Liver (tissue), 9 donors: ENCODE results near the gene CD96. TPM values are rescaled to one million over a fixed set of nuclear protein-coding genes. Genes with fewer than 3 reads are reported as not detected.

Experiments used
- DNase-seq: peaks from one replicate; pipeline ENCODE4 v3.0.0-alpha.2; 2017; ENCODE audit warnings: low spot score
- H3K27ac ChIP-seq, 2 donors: one replicate each; pipeline ENCODE4 v1.7.0; 2013; ENCODE audit warnings: inconsistent platforms in 2 of 2, low read length in 2 of 2, control low read depth in 1 of 2, low read depth in 1 of 2, mild to moderate bottlenecking in 1 of 2
- H3K27me3 ChIP-seq, 4 donors: one replicate each; pipeline versions ENCODE4 v1.6.1 to v1.7.0; 2013; ENCODE audit warnings: low read length in 3 of 4, inconsistent platforms in 1 of 4, mild to moderate bottlenecking in 1 of 4, moderate library complexity in 1 of 4; ENCODE audit not compliant: control insufficient read depth in 4 of 4, insufficient read depth in 4 of 4
- H3K36me3 ChIP-seq, 4 donors: one replicate each; pipeline versions ENCODE4 v1.6.1 to v1.7.0; 2013; ENCODE audit warnings: low read length in 3 of 4, mild to moderate bottlenecking in 3 of 4, low read depth in 1 of 4, moderate library complexity in 1 of 4; ENCODE audit not compliant: control insufficient read depth in 4 of 4, insufficient read depth in 3 of 4
- H3K4me1 ChIP-seq, 4 donors: one replicate each; pipeline versions ENCODE4 v1.6.1 to v1.7.0; 2013; ENCODE audit warnings: low read length in 3 of 4, mild to moderate bottlenecking in 3 of 4, moderate library complexity in 1 of 4; ENCODE audit not compliant: control insufficient read depth in 4 of 4, insufficient read depth in 4 of 4
- H3K4me3 ChIP-seq, 3 donors: one replicate each; pipeline versions ENCODE4 v1.6.1 to v1.7.0; 2013; ENCODE audit warnings: low read length in 3 of 3, control low read depth in 1 of 3, low read depth in 1 of 3, mild to moderate bottlenecking in 1 of 3
- H3K9ac ChIP-seq, 2 donors: one replicate each; pipeline ENCODE4 v1.7.0; 2013; ENCODE audit warnings: low read length in 2 of 2, mild to moderate bottlenecking in 2 of 2, moderate library complexity in 2 of 2, control low read depth in 1 of 2, low read depth in 1 of 2
- H3K9me3 ChIP-seq, 4 donors: one replicate each; pipeline versions ENCODE4 v1.6.1 to v1.7.0; 2013; ENCODE audit warnings: low read length in 3 of 4; ENCODE audit not compliant: control insufficient read depth in 4 of 4
- EGR1 ChIP-seq, 2 donors: IDR thresholded peaks; 2 replicates each; pipeline ENCODE4 v1.6.1; 2016 to 2018; ENCODE audit warnings: antibody characterized with exemption in 2 of 2, low read depth in 2 of 2
- FOXA1 ChIP-seq: IDR thresholded peaks from 2 replicates; pipeline ENCODE4 v1.6.1; 2016; ENCODE audit warnings: antibody characterized with exemption
- FOXA2 ChIP-seq: IDR thresholded peaks from 2 replicates; pipeline ENCODE4 v1.6.1; 2016; ENCODE audit warnings: antibody characterized with exemption
- HNF4A ChIP-seq, 2 donors: conservative IDR thresholded peaks; 2 replicates each; pipeline ENCODE4 v1.6.1; 2016; ENCODE audit warnings: antibody characterized with exemption in 2 of 2, mild to moderate bottlenecking in 2 of 2
- HNF4G ChIP-seq: IDR thresholded peaks from 2 replicates; pipeline ENCODE4 v1.6.1; 2016; ENCODE audit warnings: antibody characterized with exemption
- JUND ChIP-seq, 2 donors: IDR thresholded peaks; 2 replicates each; pipeline ENCODE4 v1.6.1; 2016; ENCODE audit warnings: antibody characterized with exemption in 2 of 2
- NR2F2 ChIP-seq: IDR thresholded peaks from 2 replicates; pipeline ENCODE4 v1.6.1; 2016; ENCODE audit warnings: antibody characterized with exemption
- RAD21 ChIP-seq, 2 donors: IDR thresholded peaks; 2 replicates each; pipeline ENCODE4 v1.6.1; 2016; ENCODE audit warnings: antibody characterized with exemption in 2 of 2, mild to moderate bottlenecking in 2 of 2
- RXRA ChIP-seq, 2 donors: IDR thresholded peaks; 2 replicates each; pipeline ENCODE4 v1.6.1; 2017 to 2018; ENCODE audit warnings: antibody characterized with exemption in 2 of 2, mild to moderate bottlenecking in 1 of 2
- SP1 ChIP-seq: IDR thresholded peaks from 2 replicates; pipeline ENCODE4 v1.6.1; 2018; ENCODE audit warnings: antibody characterized with exemption, mild to moderate bottlenecking
- TAF1 ChIP-seq: conservative IDR thresholded peaks from 2 replicates; pipeline ENCODE4 v1.6.1; 2016; ENCODE audit warnings: antibody characterized with exemption, mild to moderate bottlenecking
- YY1 ChIP-seq: IDR thresholded peaks from 2 replicates; pipeline ENCODE4 v1.6.1; 2016; ENCODE audit warnings: antibody characterized with exemption, mild to moderate bottlenecking
- WGBS: extraction: QIAGEN DNeasy Blood & Tissue Kit; methylation state at CpG from one replicate; pipeline ENCODE4 v1.1.7; 2013; 5-methylcytosine and 5-hydroxymethylcytosine counted together
- polyA plus RNA-seq, 2 donors: library from polyadenylated mRNA; stranded (reverse) in 1 of 2; unstranded in 1 of 2; fragments of 200-250 nt in 1 of 2; fragments of >200 nt in 1 of 2; fragmentation: Nextera tagmentation in 1 of 2; extraction: Ambion mirVana in 1 of 2; gene quantifications; one replicate each; pipeline versions ENCODE4 v1.2.1 to v1.2.3, GENCODE V29; 2013 to 2015
- total RNA-seq, 2 donors: library from RNA; depleted of rRNA; stranded (reverse); fragments of >200 nt; gene quantifications; one replicate each; pipeline ENCODE4 v1.2.3, GENCODE V29; 2014
- TF ChIP-seq, protein P1 (sequence below): IDR thresholded peaks from 2 replicates; pipeline ENCODE4 v1.6.1; 2016; ENCODE audit warnings: antibody characterized with exemption, mild to moderate bottlenecking
- TF ChIP-seq, protein P2 (sequence below): fragments of 150-350 bp; IDR thresholded peaks from 2 replicates; pipeline ENCODE4 v1.5.1; 2017; ENCODE audit warnings: improper control_type of control experiment, low read depth, low read length; ENCODE audit not compliant: missing input control
- TF ChIP-seq, protein P3 (sequence below): IDR thresholded peaks from 2 replicates; pipeline ENCODE4 v1.6.1; 2016; ENCODE audit warnings: antibody characterized with exemption
- TF ChIP-seq, protein P4 (sequence below): IDR thresholded peaks from 2 replicates; pipeline ENCODE4 v1.6.1; 2016; ENCODE audit warnings: antibody characterized with exemption
- donor health status: healthy.
- donor health status: healthy.
- donor health status: healthy.
- donor health status: healthy.
- donor health status: healthy.

Gene CD96
- total and polyA plus RNA-seq, 4 donors, result 0.46 to 2.7 (median 0.92) TPM

DNA sequence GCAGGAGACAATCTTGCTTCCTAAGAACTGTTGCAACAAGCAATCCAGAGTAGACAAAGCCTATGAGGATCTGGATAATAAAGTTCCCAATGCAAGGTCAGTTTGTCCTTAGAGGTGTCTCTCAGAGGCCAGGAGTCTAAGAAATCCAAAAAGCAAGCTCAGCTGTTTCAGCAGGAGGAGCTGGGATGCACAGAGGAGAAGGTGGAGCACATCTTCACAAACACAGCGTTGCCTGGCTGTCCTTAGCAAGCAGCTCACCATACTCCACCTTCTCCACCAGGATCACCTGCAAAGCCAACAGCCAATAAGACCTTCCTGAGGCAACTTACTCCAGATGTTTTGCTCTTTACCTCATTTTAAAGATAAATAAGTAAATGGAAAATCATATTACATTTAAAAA is 52.8 kb downstream of the CD96 start:
- H3K27me3 ChIP-seq, result no peaks in the 10 kb centered on the region
- no peaks in the 10 kb centered on the region for H3K36me3 ChIP-seq
- no peaks in the 10 kb centered on the region for H3K9me3 ChIP-seq
- WGBS, result 0% methylated on average over 1 of the region's 1 CpG
- no peak overlapping the region for H3K9ac ChIP-seq
- no peak for DNase-seq
- H3K27ac ChIP-seq, result no peak overlapping the region
- TF ChIP-seq NR2F2, result no peak
- no peak for TF ChIP-seq YY1
- no peak for TF ChIP-seq TAF1
- no peak for TF ChIP-seq JUND (IDR thresholded peaks at IDR 0.05)
- no peak for TF ChIP-seq FOXA2
- TF ChIP-seq RAD21 (IDR thresholded peaks at IDR 0.05), result no peak
- TF ChIP-seq, protein P1, sequence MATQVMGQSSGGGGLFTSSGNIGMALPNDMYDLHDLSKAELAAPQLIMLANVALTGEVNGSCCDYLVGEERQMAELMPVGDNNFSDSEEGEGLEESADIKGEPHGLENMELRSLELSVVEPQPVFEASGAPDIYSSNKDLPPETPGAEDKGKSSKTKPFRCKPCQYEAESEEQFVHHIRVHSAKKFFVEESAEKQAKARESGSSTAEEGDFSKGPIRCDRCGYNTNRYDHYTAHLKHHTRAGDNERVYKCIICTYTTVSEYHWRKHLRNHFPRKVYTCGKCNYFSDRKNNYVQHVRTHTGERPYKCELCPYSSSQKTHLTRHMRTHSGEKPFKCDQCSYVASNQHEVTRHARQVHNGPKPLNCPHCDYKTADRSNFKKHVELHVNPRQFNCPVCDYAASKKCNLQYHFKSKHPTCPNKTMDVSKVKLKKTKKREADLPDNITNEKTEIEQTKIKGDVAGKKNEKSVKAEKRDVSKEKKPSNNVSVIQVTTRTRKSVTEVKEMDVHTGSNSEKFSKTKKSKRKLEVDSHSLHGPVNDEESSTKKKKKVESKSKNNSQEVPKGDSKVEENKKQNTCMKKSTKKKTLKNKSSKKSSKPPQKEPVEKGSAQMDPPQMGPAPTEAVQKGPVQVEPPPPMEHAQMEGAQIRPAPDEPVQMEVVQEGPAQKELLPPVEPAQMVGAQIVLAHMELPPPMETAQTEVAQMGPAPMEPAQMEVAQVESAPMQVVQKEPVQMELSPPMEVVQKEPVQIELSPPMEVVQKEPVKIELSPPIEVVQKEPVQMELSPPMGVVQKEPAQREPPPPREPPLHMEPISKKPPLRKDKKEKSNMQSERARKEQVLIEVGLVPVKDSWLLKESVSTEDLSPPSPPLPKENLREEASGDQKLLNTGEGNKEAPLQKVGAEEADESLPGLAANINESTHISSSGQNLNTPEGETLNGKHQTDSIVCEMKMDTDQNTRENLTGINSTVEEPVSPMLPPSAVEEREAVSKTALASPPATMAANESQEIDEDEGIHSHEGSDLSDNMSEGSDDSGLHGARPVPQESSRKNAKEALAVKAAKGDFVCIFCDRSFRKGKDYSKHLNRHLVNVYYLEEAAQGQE, result no peak
- TF ChIP-seq EGR1 (IDR thresholded peaks at IDR 0.05; ENCODE audit: low read depth in 2 of 2), result no peak
- TF ChIP-seq HNF4A (conservative IDR thresholded peaks at IDR 0.05), result no peak
- no peak for TF ChIP-seq FOXA1
- TF ChIP-seq, protein P2, sequence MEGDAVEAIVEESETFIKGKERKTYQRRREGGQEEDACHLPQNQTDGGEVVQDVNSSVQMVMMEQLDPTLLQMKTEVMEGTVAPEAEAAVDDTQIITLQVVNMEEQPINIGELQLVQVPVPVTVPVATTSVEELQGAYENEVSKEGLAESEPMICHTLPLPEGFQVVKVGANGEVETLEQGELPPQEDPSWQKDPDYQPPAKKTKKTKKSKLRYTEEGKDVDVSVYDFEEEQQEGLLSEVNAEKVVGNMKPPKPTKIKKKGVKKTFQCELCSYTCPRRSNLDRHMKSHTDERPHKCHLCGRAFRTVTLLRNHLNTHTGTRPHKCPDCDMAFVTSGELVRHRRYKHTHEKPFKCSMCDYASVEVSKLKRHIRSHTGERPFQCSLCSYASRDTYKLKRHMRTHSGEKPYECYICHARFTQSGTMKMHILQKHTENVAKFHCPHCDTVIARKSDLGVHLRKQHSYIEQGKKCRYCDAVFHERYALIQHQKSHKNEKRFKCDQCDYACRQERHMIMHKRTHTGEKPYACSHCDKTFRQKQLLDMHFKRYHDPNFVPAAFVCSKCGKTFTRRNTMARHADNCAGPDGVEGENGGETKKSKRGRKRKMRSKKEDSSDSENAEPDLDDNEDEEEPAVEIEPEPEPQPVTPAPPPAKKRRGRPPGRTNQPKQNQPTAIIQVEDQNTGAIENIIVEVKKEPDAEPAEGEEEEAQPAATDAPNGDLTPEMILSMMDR, result no peak
- TF ChIP-seq HNF4G, result no peak
- TF ChIP-seq, protein P3, sequence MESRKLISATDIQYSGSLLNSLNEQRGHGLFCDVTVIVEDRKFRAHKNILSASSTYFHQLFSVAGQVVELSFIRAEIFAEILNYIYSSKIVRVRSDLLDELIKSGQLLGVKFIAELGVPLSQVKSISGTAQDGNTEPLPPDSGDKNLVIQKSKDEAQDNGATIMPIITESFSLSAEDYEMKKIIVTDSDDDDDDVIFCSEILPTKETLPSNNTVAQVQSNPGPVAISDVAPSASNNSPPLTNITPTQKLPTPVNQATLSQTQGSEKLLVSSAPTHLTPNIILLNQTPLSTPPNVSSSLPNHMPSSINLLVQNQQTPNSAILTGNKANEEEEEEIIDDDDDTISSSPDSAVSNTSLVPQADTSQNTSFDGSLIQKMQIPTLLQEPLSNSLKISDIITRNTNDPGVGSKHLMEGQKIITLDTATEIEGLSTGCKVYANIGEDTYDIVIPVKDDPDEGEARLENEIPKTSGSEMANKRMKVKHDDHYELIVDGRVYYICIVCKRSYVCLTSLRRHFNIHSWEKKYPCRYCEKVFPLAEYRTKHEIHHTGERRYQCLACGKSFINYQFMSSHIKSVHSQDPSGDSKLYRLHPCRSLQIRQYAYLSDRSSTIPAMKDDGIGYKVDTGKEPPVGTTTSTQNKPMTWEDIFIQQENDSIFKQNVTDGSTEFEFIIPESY, result no peak
- no peaks in the 10 kb centered on the region for H3K4me1 ChIP-seq
- H3K4me3 ChIP-seq, result no peak overlapping the region

DNA sequence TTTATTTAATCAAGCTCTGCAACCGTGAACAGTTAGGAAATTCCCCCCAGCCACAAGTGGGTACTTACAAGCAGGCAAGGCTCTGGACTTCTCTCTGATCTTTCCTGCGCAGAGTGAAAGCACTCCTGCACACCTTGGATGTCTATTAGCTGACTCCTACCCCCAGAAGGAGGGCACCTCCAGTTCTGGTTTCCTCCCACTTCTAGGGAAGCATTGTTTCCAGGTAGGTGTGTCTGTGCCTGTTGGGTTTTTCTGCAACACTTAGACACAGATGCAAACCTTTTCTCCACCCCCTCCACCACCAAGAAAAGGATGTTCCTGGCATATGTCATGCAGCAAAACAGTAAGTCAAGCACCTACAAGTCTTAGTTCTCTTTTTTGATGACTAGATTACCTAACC is 53.2 kb downstream of the CD96 start, which contains the start of gene ZBED2:
Gene ZBED2 (minus strand): TSS at position 115 of the 400 bp plus-strand sequence. CDS start 1,145 bp downstream, outside the sequence.
- no peak for DNase-seq
- H3K9me3 ChIP-seq, result no peaks in the 10 kb centered on the region
- H3K9ac ChIP-seq, result no peak within 1 kb of the TSS
- no peaks in the 10 kb centered on the region for H3K36me3 ChIP-seq
- H3K27me3 ChIP-seq, result no peaks in the 10 kb centered on the region
- H3K4me3 ChIP-seq, result no peak within 1 kb of the TSS
- H3K27ac ChIP-seq, result no peak within 1 kb of the TSS
- 91% methylated on average over 2 of the region's 2 CpGs for WGBS
- no peaks in the 10 kb centered on the region for H3K4me1 ChIP-seq
- TF ChIP-seq, protein P4, sequence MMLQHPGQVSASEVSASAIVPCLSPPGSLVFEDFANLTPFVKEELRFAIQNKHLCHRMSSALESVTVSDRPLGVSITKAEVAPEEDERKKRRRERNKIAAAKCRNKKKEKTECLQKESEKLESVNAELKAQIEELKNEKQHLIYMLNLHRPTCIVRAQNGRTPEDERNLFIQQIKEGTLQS, result no peak
- TF ChIP-seq EGR1 (IDR thresholded peaks at IDR 0.05; ENCODE audit: low read depth in 2 of 2), result no peak
- TF ChIP-seq HNF4G, result no peak
- TF ChIP-seq FOXA1, result no peak
- no peak for TF ChIP-seq RAD21 (IDR thresholded peaks at IDR 0.05)
- TF ChIP-seq SP1, result no peak
- TF ChIP-seq HNF4A (conservative IDR thresholded peaks at IDR 0.05), result no peak
- TF ChIP-seq, protein P3, result no peak
- no peak for TF ChIP-seq RXRA (IDR thresholded peaks at IDR 0.05)
- no peak for TF ChIP-seq JUND (IDR thresholded peaks at IDR 0.05)
- TF ChIP-seq TAF1, result no peak
- TF ChIP-seq, protein P1, result no peak
- TF ChIP-seq, protein P2, result no peak
- no peak for TF ChIP-seq FOXA2
